Ishikawa (cell line): ENCODE results near the gene MAP4K4.

Source experiments
- CEBPB ChIP-seq: IDR thresholded peaks from 2 replicates; pipeline ENCODE4 v1.6.1; 2012
- CREB1 ChIP-seq: IDR thresholded peaks from 2 replicates; pipeline ENCODE4 v1.6.1; 2012; ENCODE audit warnings: low read depth
- EGR1 ChIP-seq: IDR thresholded peaks from 2 replicates; pipeline ENCODE4 v1.6.1; 2012
- EP300 ChIP-seq: IDR thresholded peaks from 2 replicates; pipeline ENCODE4 v1.6.1; 2012; ENCODE audit warnings: borderline replicate concordance
- NFIC ChIP-seq: IDR thresholded peaks from 2 replicates; pipeline ENCODE4 v1.6.1; 2012
- RAD21 ChIP-seq: IDR thresholded peaks from 2 replicates; pipeline ENCODE4 v1.6.1; 2012; ENCODE audit warnings: low read depth
- REST ChIP-seq: IDR thresholded peaks from 2 replicates; pipeline ENCODE4 v1.6.1; 2012; ENCODE audit warnings: low read depth, mild to moderate bottlenecking
- TAF1 ChIP-seq: IDR thresholded peaks from 2 replicates; pipeline ENCODE4 v1.6.1; 2012; ENCODE audit warnings: low read depth, mild to moderate bottlenecking
- TEAD4 ChIP-seq: IDR thresholded peaks from 2 replicates; pipeline ENCODE4 v1.6.1; 2012
- YY1 ChIP-seq: IDR thresholded peaks from 2 replicates; pipeline ENCODE4 v1.6.1; 2012; ENCODE audit warnings: low read depth
- ZBTB7A ChIP-seq: IDR thresholded peaks from 2 replicates; pipeline ENCODE4 v1.6.1; 2012; ENCODE audit warnings: low read depth
- TF ChIP-seq, protein P1 (sequence below): IDR thresholded peaks from 2 replicates; pipeline ENCODE4 v1.6.1; 2012

GRCh38 chr2:101770726-101771125, 73.2 kb downstream of the MAP4K4 start:
- TF ChIP-seq RAD21, result peak; percentile 50; the same call in 1 of the 2 replicates
- TF ChIP-seq YY1, result no peak
- no peak for TF ChIP-seq TEAD4
- TF ChIP-seq EP300, result no peak
- TF ChIP-seq CREB1, result no peak
- TF ChIP-seq, protein P1, sequence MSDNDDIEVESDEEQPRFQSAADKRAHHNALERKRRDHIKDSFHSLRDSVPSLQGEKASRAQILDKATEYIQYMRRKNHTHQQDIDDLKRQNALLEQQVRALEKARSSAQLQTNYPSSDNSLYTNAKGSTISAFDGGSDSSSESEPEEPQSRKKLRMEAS, result no peak
- TF ChIP-seq REST, result no peak
- TF ChIP-seq ZBTB7A, result no peak
- no peak for TF ChIP-seq NFIC
- TF ChIP-seq TAF1, result no peak
- TF ChIP-seq EGR1, result no peak
- TF ChIP-seq CEBPB, result no peak
